DMS 273 treated with DMSO at 0.1 percent for 48 hours (cell line): ENCODE measurements around the gene PGK2.
"Not testable (repeated sequence)": the region's sequence is repeated elsewhere in the genome, so short reads cannot be mapped to it uniquely, and the experiment has no call there.

ENCODE experiments used
- DNase-seq: peaks from one replicate; lab custom pipeline; 2025; lab: John Stamatoyannopoulos, UW

PGK2 gene

GRCh38 chr6:49787176-49787575, at the start of gene PGK2:
Gene PGK2 (minus strand): TSS chr6:49787285. CDS start chr6:49787187, 98 bp downstream.
- DNase-seq = no peak

- no peak for DNase-seq
These were observed 48.1 kb upstream of the PGK2 start for GRCh38 chr6:49835140-49835539.

DNA sequence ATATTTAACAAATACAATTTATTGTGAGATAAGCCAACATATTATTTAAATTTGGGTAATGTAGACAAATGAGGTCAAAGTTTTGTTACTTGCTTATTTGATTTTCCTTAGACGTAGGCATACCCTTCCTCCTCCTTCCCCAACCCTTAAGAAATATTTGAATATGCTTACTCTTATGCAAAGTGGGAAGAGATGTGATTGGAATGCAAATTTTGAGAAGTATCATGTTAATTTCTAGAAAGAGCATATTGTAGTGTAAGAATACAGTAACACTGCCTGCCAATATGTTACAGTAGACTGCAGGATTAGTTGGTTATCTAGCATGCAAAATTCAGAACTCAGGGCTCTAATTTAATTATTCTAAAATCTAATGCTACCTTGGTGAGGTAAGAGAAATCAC, 46.3 kb upstream of the PGK2 start:
- DNase-seq = no peak

- DNase-seq = no peak
These were observed 39.8 kb upstream of the PGK2 start for GRCh38 chr6:49826743-49827406.

DNA sequence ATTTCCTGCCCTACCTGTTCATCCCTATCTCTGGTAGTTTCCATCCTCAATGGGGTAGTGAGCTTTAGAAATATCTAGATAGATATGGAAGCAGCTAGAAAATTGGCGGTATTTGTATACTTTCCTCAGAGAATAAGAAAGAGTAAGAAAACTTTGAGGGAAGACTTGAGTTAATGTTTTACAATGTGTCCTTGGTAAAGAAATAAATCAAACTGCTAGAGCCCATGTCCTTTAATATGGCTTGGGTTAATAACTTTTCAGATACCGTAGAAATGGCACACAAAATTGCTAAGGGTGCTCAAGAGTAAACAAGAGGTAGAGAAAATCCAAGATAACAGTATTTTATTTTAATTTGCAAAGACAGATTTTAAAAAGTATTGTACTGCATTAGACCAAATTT, 28.1 kb upstream of the PGK2 start:
- no peak for DNase-seq

DNA sequence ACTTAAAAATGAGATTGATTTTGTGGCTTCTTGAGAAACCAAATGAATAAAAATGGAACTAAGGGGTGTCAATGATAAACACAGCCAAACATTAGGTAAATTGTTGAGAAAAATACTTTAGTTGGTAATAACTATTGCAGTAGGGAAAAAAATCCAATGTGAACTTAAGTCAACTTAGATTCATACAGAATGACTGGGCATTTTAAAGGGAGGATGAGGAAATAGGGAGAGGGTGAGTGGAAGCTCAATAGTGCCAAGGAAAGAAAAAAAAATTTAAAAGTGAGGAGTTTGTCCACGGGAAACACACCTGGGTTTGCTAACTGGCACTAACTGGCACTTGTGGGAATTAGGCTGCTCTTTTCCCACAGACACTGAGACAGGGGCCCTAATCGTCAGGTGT, 26.2 kb upstream of the PGK2 start:
- no peak for DNase-seq

DNA sequence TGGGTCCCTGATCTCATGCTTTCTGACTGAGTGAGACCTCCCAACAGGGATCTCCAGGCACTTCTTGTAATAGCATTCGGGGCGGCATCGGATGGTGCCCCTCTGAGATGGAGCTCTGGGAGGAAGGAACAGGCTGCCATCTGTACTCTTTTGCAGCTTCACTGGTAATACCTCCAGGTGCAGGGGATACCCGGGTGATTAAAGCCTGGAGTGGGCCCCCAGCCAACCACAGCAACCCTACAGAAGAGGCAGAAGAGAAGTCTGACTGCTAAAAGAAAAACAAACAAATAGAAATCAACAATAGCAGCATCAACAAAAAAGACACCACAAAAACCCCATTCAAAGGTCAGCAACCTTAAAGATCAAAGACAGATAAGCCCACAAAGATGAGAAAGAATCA, 19.1 kb upstream of the PGK2 start:
- no peak for DNase-seq

GRCh38 chr6:49805246-49805645, 18.2 kb upstream of the PGK2 start:
- DNase-seq = no peak

- no peak for DNase-seq
These were observed 14.4 kb upstream of the PGK2 start for GRCh38 chr6:49801525-49801924.

DNA sequence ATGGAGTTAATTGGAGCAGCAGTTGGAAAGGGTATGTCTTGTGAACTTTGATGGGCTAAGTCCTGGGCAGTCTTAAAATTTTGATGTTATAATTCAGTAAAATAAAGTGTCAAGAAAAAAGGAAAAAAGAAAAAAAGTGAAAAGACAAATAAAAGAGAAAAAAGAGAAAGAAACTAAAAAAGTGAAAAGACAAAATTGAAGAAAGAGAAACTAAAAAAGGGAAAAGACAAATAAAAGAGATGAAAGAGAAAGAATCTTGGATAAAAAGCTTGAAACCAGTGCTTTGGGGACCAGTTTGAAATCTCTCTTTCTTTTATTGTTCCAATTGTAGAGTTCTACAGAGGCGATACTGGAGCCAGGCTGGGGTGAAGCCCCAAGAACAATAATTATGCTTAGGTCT, 12.0 kb upstream of the PGK2 start:
- DNase-seq = no peak

DNA sequence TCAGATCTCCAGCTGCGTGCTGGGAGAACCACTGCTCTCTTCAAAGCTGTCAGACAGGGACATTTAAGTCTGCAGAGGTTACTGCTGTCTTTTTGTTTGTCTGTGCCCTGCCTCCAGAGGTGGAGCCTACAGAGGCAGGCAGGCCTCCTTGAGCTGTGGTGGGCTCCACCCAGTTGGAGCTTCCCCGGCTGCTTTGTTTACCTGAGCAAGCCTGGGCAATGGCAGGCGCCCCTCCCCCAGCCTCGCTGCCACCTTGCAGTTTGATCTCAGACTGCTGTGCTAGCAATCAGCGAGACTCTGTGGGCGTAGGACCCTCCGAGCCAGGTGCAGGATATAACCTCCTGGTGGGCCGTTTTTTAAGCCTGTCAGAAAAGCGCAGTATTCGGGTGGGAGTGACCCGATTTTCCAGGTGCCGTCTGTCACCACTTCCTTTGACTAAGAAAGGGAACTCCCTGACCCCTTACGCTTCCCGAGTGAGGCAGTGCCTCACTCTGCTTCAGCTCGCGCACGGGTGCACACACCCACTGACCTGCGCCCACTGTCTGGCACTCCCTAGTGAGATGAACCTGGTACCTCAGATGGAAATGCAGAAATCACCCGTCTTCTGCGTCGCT, 9.9 kb upstream of the PGK2 start:
- not testable (repeated sequence) for DNase-seq

- DNase-seq = no peak
These were observed 3.3 kb upstream of the PGK2 start for GRCh38 chr6:49790341-49790740.

DNA sequence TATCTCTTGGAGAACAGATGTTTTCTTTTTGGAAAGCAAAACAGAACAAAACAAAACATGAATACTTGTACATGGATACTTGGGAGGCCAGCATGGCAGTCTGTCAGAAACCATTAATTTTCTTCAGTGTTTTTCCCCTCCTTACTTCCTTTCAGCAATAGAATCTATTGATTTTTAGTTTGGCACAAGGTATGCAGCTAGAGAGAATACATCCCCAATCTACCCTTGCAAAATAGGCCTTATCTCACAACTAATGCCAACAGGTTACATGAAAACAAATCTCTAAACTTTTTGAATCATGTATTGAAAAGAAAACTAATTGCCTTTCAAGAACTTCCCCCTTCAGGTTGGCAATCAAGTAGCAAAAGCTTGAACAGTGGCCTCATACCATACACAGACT, 2.8 kb downstream of the PGK2 start:
- no peak for DNase-seq

DNA sequence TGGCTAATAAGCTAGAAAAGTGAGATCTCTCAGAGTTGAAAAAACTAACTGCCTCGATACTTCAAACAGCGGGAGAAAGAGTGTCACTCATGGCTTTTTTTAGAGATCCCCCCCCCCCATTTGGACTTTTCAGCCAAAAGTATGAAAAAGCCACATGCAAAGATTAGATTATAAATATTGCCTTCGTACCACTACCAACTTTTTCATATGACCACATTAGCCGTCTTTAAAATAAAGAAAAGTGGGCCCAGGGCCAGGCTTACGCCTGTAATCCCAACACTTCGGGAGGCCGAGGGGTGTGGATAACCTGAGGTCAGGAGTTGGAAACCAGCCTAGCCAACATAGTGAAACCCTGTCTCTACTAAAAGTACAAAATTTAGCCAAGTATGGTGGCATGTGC, 4.4 kb downstream of the PGK2 start:
- no peak for DNase-seq

- no peak for DNase-seq
These were observed 4.8 kb downstream of the PGK2 start for GRCh38 chr6:49782293-49782692.

GRCh38 chr6:49776444-49776843, 10.6 kb downstream of the PGK2 start:
- no peak for DNase-seq

- DNase-seq = no peak
These were observed 12.0 kb downstream of the PGK2 start for GRCh38 chr6:49775043-49775442.

DNA sequence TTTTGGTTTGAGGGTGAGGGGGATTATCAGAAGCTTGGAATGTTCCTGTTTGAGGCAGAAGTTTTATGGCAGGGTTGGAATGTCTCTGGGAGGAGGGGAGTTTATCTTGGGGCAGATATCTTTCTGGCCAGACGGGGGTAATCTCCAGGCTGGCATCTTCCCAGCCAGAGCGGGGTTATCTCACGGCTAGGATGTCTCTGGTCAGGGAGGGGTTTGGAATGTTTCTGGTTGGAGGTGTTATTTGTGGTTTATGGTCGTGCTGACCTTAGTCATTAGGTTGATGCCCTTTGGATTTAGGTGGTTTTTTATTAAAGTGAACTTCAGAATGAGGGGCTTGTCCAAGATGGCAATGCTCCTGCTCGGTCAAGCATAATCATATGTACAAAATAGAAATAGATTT, 14.8 kb downstream of the PGK2 start:
- DNase-seq = no peak

- DNase-seq = no peak
These were observed 20.3 kb downstream of the PGK2 start for GRCh38 chr6:49766762-49767161.

DNA sequence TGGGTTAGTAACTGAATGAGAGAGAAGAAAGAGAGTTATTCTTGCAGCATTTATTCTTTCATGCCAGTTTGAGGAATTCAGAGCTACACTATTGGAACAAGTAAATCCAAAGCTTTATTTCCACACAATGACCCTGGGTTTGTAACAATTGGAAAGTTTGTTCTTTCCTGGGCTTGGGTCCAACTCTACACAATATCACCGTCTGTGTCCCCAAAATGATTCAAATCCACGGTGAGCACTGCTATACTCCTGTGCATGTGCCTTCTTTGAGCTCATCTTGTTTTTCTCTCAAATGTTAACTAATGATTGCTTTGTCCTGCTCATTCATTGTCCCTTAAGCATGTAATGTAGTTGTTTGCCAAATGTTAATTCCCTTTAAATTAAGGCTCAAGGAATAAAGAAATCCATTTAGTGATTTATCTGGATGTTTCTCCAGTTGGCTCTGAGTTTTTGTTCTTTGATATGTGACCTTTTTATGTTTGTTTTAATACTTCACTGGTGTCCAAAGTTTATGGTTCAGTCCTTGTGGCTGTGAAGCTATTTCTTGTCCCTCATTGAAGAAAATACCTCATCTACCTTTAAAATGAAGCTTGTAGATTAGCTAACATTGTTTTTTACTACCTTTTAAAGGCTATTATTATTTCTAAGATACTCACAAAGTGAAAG, 22.4 kb downstream of the PGK2 start:
- no peak for DNase-seq

DNA sequence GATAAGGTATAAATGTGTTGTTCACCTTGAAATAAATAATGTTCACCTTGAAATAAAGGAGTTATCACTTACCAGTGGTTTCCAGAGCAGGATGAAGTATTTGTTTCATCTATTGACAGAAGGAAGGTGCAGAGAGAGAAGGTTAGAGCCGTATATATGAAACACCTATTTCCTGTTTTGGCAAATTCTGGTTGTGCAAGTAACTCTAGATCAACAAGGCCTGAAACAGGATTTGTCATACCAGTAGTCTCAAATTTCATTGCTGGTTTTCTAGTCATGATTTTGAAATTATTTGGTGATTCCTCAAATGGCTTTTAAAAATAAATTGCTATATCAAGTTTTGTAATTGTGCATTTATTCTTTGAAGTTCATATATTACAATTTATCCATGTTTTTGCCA, 42.8 kb downstream of the PGK2 start, which contains the start of gene CRISP3:
CRISP3 (minus strand) TSS at position 130 of the 400 bp plus-strand sequence; CDS start at position 109, 21 bp downstream.
- no peak for DNase-seq

DNA sequence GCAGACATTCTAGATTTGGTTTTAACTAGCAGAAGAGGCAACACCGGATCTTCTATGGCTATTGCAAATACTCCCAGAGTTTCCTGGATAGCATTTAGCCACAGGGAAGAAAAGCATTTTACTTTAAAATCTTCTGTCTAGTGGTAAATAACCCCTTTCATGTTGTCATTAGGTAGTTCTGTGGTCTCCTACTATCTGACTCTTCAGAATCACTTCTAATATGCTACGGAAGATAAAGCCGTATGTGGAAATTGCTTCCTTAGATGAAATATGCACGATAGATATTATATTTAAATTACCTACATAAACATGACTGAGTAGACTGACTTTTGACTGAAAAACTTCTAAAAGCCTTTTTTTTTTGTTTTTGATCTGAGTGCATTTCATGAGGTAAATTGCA, 43.7 kb downstream of the PGK2 start:
- no peak for DNase-seq

DNA sequence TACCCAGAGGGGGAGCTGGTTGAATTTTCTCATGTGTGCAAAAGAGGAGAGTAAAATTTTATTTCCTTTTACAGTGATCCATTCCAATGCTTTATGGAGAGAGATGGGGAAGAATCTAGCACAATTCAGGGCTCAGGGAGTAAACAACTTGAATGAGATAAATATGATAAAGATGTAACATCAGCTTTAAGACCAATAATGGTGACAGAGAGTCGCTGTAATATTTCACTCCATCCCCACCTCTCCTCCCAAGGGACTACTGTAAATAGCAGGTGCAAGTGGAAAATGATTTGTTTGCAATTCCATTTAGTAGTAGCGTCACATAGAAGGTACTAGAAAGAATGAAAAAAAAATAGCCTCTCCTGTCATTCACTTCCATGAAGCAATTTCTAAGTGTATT, 47.7 kb downstream of the PGK2 start:
- no peak for DNase-seq
